ENCODE measurements around the gene EPHA8. TPM values are rescaled to one million over a fixed set of nuclear protein-coding genes. Genes with fewer than 3 reads are reported as not detected.

EPHA8 gene
- total and polyA plus RNA-seq, 2 of the 13 experiments (the other 11 are each of a cell fraction or from before 2014, with no cell fraction given) = not detected

- TF ChIP-seq NR2F1 (CRISPR knock-in tag; IDR thresholded peaks at IDR 0.05) = no peak
- TF ChIP-seq RFX5 (IDR thresholded peaks at IDR 0.05; ENCODE audit: low read depth, low read length) = no peak
- no peak for TF ChIP-seq MYC (CRISPR knock-in tag; IDR thresholded peaks at IDR 0.05; ENCODE audit: borderline replicate concordance)
- TF ChIP-seq ZNF496 (CRISPR knock-in tag; IDR thresholded peaks at IDR 0.05; ENCODE audit: insufficient replicate concordance) = no peak
- TF ChIP-seq ZNF235 (CRISPR knock-in tag; IDR thresholded peaks at IDR 0.05; ENCODE audit: borderline replicate concordance) = no peak
- no peak for TF ChIP-seq ZNF503 (CRISPR knock-in tag; IDR thresholded peaks at IDR 0.05)
- TF ChIP-seq RERE (CRISPR knock-in tag; IDR thresholded peaks at IDR 0.05; ENCODE audit: low read depth) = no peak
- no peak for TF ChIP-seq ZNF572 (CRISPR knock-in tag; IDR thresholded peaks at IDR 0.05)
- TF ChIP-seq RBAK (CRISPR knock-in tag; IDR thresholded peaks at IDR 0.05) = no peak
- no peak for TF ChIP-seq BCL3 (CRISPR knock-in tag; IDR thresholded peaks at IDR 0.05)
Measured at GRCh38 chr1:22524481-22524880, 38.8 kb upstream of the EPHA8 start (continued).
